Glutamatergic neuron (in vitro differentiated cells): ENCODE measurements around the gene LMX1B. TPM values are rescaled to one million over a fixed set of nuclear protein-coding genes. Genes with fewer than 3 reads are reported as not detected.

ENCODE experiments used
- DNase-seq: peaks from one replicate; pipeline ENCODE4 v3.0.0; 2022
- H3K27ac Mint-ChIP-seq: one replicate; pipeline ENCODE4 v1.8.0; 2020; ENCODE audit warnings: mild to moderate bottlenecking, mixed read lengths, inconsistent platforms; ENCODE audit not compliant: unreplicated experiment
- H3K27me3 Mint-ChIP-seq: one replicate; pipeline ENCODE4 v1.8.0; 2020; ENCODE audit warnings: mild to moderate bottlenecking, moderate library complexity, mixed read lengths, inconsistent platforms; ENCODE audit not compliant: unreplicated experiment
- H3K36me3 Mint-ChIP-seq: one replicate; pipeline ENCODE4 v1.8.0; 2020; ENCODE audit warnings: mild to moderate bottlenecking, mixed read lengths, inconsistent platforms; ENCODE audit not compliant: unreplicated experiment
- H3K4me1 Mint-ChIP-seq: one replicate; pipeline ENCODE4 v1.8.0; 2020; ENCODE audit warnings: mild to moderate bottlenecking, low read depth, mixed read lengths, inconsistent platforms; ENCODE audit not compliant: unreplicated experiment
- H3K4me3 Mint-ChIP-seq: one replicate; pipeline ENCODE4 v1.8.0; 2020; ENCODE audit warnings: mild to moderate bottlenecking, mixed read lengths, inconsistent platforms; ENCODE audit not compliant: unreplicated experiment
- H3K9me3 Mint-ChIP-seq: one replicate; pipeline ENCODE4 v1.8.0; 2020; ENCODE audit warnings: mild to moderate bottlenecking, moderate library complexity, mixed read lengths, inconsistent platforms; ENCODE audit not compliant: unreplicated experiment
- total RNA-seq: library from RNA; stranded (reverse); fragmentation: NEBNext Ultra II Directional; extraction: Animal tissue kit (Norgen Biotek cat#: 25700); gene quantifications from one replicate; pipeline ENCODE4 v1.2.1, GENCODE V29; 2021; ENCODE audit not compliant: unreplicated experiment
- TF ChIP-seq, protein P1 (sequence below): fragments of 200-600 bp; sonication (generic); IDR thresholded peaks from one replicate; pipeline ENCODE4 v1.5.0; 2021; ENCODE audit not compliant: partially characterized antibody, unreplicated experiment

Gene LMX1B
- total RNA-seq, 1 donor from 2014 or later, result 0.27 TPM

DNA sequence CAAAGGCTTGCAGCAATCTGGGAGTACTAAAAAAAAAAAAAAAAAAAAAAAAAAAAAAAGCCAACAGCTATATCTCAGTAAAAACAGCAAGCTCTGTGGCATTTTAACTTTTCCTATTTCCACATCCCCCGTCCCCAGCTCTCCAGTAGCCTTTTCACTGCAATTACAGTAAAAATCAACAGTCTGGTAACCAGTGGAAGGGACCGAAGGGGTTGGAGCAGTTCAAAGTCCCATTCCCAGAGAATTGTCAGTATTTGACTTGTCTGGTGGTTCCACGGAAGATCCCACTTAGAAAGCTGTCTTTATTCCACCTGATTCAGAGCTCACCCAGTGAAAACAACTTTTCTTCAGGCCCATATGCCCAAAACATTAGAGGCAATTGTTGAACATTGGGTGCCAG lies 119.3 kb downstream of the LMX1B start:
- peaks cover 14% of the 10 kb centered on the region for H3K36me3 Mint-ChIP-seq
- H3K4me3 Mint-ChIP-seq, result no peak overlapping the region
- TF ChIP-seq, protein P1, sequence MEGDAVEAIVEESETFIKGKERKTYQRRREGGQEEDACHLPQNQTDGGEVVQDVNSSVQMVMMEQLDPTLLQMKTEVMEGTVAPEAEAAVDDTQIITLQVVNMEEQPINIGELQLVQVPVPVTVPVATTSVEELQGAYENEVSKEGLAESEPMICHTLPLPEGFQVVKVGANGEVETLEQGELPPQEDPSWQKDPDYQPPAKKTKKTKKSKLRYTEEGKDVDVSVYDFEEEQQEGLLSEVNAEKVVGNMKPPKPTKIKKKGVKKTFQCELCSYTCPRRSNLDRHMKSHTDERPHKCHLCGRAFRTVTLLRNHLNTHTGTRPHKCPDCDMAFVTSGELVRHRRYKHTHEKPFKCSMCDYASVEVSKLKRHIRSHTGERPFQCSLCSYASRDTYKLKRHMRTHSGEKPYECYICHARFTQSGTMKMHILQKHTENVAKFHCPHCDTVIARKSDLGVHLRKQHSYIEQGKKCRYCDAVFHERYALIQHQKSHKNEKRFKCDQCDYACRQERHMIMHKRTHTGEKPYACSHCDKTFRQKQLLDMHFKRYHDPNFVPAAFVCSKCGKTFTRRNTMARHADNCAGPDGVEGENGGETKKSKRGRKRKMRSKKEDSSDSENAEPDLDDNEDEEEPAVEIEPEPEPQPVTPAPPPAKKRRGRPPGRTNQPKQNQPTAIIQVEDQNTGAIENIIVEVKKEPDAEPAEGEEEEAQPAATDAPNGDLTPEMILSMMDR, result no peak
- no peak for DNase-seq
- H3K9me3 Mint-ChIP-seq, result peaks cover 3% of the 10 kb centered on the region
- no peaks in the 10 kb centered on the region for H3K4me1 Mint-ChIP-seq
- H3K27ac Mint-ChIP-seq, result no peak overlapping the region
- no peaks in the 10 kb centered on the region for H3K27me3 Mint-ChIP-seq

DNA sequence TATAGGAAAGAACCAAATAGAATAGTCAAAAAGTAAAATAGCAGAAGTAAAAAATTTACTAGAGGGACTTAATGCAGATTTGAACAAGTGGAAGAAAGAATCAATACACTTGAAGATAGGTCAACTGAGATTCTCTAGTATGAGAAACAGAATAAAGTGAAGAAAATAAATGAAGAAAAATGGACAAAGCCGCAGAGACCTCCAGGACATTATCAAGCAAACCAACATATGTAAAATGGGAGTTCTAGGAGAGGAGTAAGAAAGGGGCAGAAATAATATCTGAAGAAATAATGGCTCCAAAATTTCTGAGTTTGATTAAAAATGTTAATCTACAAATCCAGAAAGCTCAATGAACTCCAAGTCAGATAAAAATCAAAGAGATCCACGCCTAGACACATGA lies 121.1 kb downstream of the LMX1B start:
- Mint-ChIP-seq H3K36me3 (peaks cover 18% of the 10 kb centered on the region), H3K27me3 (peaks cover 1% of the 10 kb centered on the region), H3K9me3 (peaks cover 7% of the 10 kb centered on the region), H3K27ac (no peak overlapping the region), H3K4me1 (peaks cover 2% of the 10 kb centered on the region), H3K4me3 (no peak overlapping the region)
- TF ChIP-seq, protein P1, result no peak
- DNase-seq, result no peak

DNA sequence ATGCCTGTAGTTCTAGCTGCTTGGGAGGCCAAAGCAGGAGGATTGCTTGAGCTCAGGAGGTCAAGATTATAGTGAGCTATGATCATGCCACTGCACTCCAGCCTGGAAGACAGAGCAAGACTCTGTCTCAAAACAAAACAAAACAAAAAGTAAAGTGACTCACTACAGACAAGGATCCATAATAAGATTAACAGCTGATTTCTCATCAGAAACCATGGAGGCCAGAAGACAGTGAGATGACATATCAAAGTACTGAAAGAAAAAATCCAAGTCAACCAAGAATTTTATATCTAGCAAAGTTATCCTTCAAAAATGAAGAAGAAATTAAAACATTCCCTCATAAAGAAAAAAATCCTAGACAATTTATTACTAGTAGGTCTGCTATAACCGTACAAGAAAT lies 121.8 kb downstream of the LMX1B start:
- peaks cover 20% of the 10 kb centered on the region for H3K36me3 Mint-ChIP-seq
- no peak for DNase-seq
- no peak overlapping the region for H3K27ac Mint-ChIP-seq
- H3K9me3 Mint-ChIP-seq, result peaks cover 8% of the 10 kb centered on the region
- H3K4me1 Mint-ChIP-seq, result peaks cover 2% of the 10 kb centered on the region
- H3K4me3 Mint-ChIP-seq, result no peak overlapping the region
- TF ChIP-seq, protein P1, result no peak
- peaks cover 2% of the 10 kb centered on the region for H3K27me3 Mint-ChIP-seq

DNA sequence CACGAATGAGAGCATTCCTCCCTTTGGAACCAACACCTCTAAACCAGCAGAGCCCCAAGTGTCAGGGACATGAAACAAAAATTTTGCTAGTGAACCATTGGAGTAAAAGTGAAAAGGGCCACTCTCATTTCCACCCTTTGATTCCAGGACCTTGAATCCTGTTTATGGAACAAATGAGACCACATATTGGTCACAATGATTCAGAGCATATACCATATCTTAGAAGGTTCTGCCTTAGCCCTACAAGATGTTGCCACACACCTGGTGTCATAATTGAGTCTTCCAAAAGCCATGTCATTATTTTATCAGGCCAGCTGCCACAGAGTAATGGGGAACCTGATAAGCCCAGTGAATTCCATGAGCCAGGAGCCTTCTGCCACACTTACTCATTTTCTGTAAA lies 124.8 kb downstream of the LMX1B start:
- Mint-ChIP-seq H3K36me3 (peaks cover 25% of the 10 kb centered on the region), H3K4me3 (no peak overlapping the region), H3K9me3 (peaks cover 5% of the 10 kb centered on the region), H3K27ac (no peak overlapping the region), H3K27me3 (peaks cover 2% of the 10 kb centered on the region), H3K4me1 (peaks cover 2% of the 10 kb centered on the region)
- TF ChIP-seq, protein P1, result no peak
- DNase-seq, result no peak

DNA sequence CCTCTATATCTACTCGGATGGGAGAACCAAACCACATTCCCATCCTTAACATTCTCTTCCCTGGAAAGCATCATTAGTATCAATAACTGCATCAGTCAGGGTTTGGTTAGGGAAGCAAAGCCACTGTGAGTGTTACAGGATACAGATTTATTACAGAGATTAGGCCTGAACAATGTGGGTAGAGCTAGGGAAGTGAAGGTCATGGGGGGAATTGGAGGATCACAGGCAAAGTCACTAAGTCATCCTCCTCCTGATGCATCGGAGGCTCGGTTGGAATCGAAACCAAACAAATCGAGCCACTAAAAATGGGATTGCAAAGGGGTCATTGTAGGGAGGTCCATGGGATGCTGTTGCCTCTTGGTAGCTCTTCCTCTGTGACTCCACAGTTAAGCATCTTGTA lies 129.3 kb downstream of the LMX1B start:
- Mint-ChIP-seq H3K36me3 (peaks cover 11% of the 10 kb centered on the region), H3K9me3 (peaks cover 8% of the 10 kb centered on the region), H3K4me1 (peaks cover 15% of the 10 kb centered on the region), H3K4me3 (no peak overlapping the region), H3K27ac (no peak overlapping the region), H3K27me3 (peaks cover 10% of the 10 kb centered on the region)
- TF ChIP-seq, protein P1, result no peak
- no peak for DNase-seq
